ENCODE measurements around the gene TMEM175.

TMEM175 gene

DNA sequence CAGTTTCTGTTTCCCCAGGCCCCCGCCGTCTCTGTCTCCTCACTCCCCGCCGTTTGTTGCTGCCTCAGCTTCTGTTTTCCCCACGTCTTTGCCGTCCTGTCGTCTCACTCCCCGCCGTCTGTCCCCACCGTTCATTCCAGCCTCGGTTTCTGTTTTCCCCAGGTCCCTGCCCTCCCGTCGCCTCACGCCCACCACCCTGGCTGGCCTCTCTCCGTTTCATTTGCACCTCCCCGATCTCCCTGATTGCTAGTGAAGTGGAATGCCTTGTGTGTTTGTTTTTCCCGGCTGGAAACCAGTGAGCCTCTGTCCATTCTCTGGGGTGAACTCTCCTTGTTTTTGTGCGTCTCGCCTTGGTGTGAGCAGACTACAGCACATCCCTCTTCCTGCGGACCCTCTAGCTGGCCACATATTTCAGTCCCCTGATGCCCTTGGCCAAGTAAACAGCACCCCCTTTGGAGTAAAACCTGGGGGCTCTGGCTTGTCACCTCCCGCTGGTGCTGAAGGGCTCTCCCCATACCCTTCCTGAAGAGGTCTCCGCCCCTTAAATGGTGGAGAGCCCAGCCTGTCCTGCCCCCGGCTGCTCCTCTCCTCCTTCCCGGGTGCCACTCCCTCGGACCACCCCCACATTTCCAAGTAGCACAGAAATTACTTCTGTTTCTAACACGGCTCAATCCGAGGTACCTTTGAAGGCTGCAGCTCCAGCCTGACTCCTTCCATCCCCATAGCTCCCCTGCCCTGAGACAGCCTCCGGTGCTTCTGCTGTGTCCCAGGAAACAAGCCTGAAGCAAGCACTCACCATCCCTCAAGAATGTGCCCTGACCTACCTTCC, 13.2 kb downstream of the TMEM175 start:
- DNase-seq (ENCODE audit: low read depth, low spot score) = no peak
- no peak overlapping the region for H3K27ac ChIP-seq

DNA sequence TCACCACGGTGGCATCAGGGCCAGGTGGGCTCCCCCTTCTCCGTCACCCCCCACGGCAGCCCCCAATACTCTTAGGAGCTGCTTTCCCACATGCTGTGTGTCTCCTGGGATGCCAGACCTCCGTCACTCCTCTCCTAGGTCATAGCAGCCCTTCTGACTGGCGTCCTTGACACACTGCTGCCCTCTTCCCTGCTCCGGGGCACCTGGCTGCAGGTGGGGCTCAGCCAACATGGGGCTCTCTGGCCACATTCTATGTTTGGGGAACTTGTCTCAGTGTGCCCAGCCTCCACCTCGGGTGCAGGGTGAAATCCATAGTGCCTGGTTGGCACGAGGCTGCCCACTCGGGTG, 13.8 kb downstream of the TMEM175 start:
- no peak for DNase-seq (ENCODE audit: low read depth, low spot score)
- no peak overlapping the region for H3K27ac ChIP-seq

DNA sequence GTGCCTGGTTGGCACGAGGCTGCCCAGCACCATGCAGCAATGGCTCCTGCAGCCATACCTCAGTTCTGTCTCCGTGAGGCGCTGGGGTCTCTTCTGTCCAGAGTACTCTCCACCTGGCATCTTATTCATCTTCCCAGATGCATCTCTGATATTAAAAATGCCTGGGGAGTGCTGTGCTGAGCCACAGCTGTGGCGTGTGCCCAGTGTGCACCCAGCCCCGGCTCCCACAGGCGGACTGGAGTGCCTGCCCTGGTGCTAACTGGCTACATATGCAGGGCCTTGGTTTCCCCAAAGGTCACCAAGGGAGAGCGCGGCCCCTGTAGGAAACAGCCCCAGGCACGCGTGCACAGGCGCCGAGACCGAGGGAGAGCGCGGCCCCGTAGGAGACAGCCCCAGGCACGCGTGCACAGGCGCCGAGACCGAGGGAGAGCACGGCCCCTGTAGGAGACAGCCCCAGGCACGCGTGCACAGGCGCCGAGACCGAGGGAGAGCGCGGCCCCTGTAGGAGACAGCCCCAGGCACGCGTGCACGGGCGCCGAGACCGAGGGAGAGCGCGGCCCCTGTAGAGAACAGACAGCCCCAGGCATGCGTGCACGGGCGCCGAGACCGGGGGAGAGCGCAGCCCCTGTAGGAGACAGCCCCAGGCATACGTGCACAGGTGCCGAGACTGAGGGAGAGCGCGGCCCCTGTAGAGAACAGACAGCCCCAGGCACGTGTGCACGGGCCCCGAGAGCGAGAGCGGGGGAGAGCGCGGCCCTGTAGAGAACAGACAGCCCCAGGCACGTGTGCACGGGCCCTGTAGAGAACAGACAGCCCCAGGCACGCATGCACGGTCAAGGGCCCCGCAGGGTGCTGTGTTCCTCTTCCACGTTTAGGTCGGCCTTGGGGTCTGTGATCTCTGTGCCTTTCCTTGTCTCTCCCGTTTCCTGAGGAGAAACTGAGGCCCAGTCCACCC, 14.5 kb downstream of the TMEM175 start:
- no peak for DNase-seq (ENCODE audit: low read depth, low spot score)
- no peak overlapping the region for H3K27ac ChIP-seq

DNA sequence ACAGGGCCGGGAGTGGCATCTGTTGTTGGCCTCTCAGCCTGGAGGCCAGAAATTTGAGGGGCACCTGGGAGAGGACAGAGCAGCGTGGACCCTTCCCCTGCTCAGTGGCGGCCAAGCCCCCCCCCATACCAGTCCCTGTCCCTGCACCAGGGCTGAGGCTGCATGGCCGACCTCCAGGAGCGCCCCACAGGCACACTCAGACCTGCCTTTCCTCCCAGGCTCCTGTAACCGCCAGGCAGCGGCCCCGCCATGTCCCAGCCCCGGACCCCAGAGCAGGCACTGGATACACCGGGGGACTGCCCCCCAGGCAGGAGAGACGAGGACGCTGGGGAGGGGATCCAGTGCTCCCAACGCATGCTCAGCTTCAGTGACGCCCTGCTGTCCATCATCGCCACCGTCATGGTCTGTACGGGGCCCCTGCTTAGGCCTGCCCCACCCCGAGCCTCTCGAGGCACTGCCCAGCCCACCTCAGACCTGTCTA, 15.3 kb downstream of the TMEM175 start:
- no peak overlapping the region for H3K27ac ChIP-seq
- DNase-seq (ENCODE audit: low read depth, low spot score) = no peak

DNA sequence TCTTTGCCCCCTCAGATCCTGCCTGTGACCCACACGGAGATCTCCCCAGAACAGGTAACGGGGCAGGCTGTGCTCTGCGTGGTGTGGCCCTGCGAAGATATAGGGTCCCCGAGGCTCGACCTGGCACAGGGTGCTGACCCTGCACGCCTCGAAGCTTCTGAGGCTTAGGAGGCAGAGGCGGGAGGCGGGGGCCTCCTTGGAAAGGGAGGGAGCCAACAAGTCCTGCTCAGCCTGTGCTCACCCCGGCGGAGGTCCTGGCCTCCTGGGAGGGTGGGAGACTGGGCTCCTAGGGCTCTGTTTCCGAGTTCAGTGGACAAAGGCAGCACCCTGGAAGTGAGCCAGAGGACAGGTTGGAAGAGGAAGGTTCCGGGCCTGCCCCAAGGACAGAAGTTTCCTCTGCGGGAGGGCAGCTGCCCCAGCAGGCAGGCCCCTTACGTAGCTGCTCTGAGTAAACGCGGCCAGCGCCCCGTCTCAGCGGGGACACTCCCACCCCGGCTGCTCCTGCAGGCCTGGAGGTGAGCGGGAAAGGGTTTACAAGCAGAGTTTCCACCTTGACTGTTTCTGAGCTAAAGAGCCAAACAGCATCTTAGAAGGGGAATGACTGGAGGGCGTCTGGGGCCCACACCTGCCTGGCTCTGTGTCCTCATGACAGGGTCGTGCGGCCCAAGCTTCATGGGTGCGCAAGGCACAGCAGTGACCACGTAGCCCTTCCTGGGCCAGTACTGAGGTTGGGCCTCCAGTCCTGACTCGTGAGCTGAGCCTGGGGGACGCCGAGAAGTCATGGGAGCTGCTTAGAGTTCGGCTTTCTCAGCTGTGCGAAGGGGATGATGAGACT, 16.1 kb downstream of the TMEM175 start:
- no peak overlapping the region for H3K27ac ChIP-seq
- no peak for DNase-seq (ENCODE audit: low read depth, low spot score)

DNA sequence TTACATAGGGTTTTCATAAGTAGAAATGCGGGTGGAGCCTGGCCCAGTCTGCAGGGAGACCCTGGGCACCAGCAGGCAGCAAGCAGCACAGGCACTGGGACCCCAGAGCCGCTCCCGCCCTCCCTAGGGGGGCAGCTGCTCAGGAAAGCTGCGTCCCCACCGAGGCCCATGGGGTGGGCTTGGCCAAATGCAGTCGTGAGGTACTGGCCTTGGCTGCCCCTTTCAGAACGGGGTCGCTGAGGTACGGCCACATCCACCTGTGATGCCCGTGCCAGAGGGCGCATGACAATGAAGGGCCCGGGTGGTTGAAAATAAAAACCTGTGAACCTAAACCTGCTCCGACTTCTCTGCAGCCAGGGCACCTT, 16.7 kb downstream of the TMEM175 start:
- no peak overlapping the region for H3K27ac ChIP-seq
- DNase-seq (ENCODE audit: low read depth, low spot score) = no peak

DNA sequence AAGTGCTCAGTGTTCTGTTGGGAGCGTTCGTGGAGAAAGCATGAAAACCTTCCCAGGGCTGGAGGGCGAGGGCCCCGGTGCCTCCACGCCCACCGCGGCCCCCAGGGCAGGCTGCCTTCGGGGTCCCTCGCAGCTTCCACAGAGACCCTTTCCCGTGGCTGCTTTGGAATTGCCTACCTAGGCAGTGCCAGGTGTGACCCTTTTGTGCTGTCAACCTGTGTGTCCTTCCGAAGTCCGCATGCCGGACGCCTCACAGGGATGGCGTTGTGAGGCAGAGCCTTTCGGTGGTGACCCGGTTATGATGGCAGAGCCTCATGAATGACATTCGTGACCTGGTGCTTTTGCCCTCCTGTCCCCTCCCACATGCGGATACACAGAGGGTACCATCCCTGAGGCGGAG, 17.4 kb downstream of the TMEM175 start:
- no peak for DNase-seq (ENCODE audit: low read depth, low spot score)
- H3K27ac ChIP-seq = no peak overlapping the region

DNA sequence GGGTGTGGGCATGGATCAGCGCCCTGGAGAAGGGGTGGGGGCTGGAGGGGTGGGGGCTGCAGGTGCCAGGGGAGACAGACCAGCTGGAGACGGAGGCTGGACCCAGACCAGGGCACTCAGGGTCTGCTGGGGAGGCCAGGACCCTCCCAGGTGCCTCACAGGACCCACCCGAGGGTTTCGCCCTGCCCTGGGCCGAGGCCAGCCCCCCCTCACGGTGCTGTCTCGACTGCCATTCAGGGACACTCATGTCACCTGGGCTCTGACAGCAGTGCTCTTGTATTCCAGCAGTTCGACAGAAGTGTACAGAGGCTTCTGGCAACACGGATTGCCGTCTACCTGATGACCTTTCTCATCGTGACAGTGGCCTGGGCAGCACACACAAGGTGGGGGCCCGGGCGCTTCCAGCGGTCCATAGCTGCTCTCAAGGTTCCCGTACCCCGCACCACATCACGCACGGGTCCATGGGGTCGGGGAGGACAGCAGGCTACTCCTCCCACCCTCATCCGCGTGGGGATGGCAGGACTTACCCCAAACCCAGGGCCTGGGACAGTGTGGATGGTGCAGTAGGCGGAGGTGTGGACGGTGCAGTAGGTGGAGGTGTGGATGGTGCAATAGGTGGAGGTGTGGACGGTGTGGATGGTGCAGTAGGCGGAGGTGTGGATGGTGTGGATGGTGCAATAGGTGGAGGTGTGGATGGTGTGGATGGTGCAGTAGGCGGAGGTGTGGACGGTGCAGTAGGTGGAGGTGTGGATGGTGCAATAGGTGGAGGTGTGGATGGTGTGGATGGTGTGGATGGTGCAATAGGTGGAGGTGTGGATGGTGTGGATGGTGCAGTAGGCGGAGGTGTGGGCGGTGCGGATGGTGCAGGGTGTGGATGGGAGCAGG, 18.1 kb downstream of the TMEM175 start:
- H3K27ac ChIP-seq = no peak overlapping the region
- DNase-seq (ENCODE audit: low read depth, low spot score) = no peak

DNA sequence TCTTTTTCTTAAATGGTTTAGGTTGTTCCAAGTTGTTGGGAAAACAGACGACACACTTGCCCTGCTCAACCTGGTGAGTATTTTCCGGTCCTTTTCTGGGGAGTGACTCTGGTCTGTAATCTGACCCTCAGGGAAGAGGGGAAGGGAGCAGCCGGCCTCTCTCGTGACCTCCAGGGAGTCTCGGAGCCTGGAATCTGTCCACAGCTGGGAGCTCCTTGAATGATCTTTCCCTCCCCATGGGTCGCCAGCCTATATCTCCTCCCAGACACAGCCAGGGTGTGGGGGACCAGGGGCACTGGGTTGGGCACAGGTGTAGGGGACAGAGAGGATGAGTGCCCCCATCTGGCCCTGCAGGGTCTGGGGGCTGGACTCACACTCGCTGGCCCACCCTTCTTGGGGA, 18.9 kb downstream of the TMEM175 start:
- DNase-seq (ENCODE audit: low read depth, low spot score) = no peak
- no peak overlapping the region for H3K27ac ChIP-seq

DNA sequence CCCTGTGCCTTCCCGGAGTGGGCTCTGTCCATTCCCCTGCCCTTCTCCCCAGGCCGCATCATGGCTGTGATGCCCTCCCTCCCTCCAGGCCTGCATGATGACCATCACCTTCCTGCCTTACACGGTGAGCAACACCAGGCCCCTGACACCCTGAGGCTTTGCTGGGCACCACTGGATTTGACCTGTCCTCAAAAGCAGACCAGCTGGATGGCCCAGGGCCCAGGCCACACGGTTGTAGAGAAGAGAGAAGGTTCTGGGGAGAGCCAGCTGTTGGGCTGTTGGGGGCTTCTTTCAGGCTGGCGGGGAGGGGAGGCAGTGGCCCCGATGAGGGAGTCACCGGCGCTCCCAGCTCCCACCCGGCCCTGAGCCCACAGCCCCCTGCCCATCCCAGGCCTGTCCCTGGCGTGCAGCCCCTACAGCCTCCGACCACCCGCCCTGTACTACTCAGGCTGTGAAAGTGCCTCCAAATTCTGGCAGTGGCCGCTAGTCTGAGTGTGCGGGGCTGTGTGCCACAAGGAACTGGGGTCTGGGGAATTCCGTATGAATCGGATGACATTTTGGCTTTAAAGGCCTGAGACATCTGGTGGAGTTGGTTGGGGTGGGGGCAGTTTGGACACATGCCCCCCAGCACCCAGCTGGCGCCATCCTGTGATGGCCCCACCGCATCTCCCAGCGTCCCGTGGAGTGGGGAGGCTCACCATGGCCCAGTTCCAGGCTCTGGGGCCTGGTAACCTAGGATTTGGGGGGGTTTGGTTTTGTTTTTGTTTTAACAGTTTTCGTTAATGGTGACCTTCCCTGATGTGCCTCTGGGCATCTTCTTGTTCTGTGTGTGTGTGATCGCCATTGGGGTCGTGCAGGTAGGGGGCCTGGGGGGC, 19.6 kb downstream of the TMEM175 start:
- no peak for DNase-seq (ENCODE audit: low read depth, low spot score)
- H3K27ac ChIP-seq = no peak overlapping the region

DNA sequence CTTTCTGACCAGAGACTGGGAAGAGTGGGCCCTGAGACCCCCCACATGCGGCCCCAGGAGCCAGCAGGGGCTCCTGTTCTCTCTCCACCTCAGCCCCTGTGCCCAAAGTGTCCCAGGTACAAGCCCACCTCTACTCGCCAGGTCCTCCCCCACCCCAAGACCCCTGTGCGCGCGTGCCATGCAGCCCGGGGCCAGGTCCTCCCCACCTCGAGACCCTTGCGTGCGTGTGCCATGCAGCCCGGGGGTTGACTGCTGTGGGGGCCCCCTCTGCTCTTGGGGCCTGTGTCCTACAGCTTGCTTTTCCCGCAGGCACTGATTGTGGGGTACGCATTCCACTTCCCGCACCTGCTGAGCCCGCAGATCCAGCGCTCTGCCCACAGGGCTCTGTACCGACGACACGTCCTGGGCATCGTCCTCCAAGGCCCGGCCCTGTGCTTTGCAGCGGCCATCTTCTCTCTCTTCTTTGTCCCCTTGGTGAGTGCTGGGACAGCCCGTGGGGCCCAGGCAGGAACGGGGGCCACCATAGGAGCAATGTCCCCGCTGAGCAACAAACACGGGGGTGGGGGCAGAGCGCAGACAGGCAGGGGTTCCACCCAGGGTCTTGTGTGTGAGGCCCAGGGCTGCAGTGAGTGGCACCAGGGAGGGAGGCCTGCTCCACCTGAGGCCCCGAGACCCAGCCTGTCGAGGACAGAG, 20.8 kb downstream of the TMEM175 start:
- H3K27ac ChIP-seq = no peak overlapping the region
- no peak for DNase-seq (ENCODE audit: low read depth, low spot score)

DNA sequence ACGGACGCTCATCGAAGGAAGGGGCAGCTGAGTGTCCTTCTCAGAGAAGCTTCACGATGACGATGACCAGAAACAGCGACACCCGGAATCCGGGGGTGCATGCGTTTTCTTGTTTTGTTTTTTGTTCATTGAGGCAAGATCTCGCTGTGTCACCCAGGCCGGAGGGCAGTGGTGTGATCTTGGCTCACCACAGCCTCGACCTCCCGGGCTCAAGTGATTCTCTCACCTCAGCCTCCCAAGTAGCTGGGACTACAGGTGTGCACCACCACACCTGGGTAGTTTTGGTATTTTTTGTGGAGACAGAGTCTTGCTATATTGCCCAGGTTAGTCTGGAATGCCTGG, 21.3 kb downstream of the TMEM175 start:
- DNase-seq (ENCODE audit: low read depth, low spot score) = no peak
- H3K27ac ChIP-seq = no peak overlapping the region

DNA sequence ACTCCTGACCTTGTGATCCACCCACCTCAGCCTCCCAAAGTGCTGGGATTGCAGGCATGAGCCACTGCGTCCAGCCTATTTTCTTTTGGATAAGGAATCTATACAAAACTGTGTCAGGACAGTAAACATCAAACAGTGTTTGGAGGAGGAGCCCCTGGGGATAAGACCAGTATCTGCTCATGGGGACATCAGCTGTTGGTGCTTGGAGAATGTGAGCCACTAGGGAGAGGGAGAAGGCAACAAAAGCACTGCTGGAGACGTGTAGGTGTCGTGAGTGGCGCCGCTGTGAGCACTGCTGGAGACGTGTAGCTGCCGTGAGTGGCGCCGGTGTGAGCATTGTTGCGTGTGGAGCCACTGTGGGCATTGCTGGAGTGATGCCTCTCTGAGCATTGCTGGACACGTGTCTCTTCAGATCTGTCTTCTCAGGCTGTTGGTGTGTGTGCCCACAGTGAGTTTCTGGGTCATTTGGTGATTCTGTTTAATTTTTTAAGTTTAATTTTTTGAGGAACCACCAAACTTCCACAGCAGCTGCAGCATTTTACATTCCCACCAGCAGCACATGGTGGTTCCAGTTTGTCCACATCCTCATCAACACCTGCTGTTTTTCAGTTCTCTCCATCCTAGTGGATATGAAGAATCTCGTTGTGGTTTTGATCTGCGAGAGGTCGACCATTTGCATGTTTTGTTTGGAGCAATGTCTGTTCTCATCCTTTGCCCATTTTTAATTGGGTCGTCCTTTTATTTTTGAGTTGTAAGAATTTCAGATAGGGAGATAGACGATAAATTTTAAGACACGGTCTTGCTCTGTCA, 22.2 kb downstream of the TMEM175 start:
- H3K27ac ChIP-seq = no peak overlapping the region
- DNase-seq (ENCODE audit: low read depth, low spot score) = no peak

DNA sequence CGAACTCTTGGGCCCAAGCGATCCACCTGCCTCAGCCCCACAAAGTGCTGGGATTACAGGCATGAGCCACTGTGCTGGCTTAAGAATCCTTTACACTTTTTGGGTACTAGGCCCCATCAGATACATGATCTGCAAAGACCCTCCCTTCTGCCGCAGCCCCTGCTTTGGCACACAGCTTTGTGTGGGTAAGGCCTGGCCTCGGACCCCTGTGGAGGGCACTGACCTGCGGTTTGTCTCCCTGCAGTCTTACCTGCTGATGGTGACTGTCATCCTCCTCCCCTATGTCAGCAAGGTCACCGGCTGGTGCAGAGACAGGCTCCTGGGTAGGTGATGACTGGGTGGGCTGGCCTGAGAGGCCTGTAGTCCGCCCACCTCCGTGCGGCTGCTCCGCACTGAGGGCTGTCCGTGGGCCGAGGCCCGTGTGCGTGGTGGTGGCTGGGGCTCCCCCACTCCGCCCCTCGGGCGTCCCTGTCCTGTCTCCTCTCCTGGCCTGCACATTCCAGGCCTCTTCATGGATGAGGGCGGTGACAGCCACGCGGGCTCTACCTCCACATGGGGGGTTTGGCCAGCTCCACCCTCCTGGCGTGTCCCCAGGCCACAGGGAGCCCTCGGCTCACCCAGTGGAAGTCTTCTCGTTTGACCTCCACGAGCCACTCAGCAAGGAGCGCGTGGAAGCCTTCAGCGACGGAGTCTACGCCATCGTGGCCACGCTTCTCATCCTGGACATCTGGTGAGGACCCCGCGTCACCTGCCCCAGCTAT, 23.1 kb downstream of the TMEM175 start:
- H3K27ac ChIP-seq = no peak overlapping the region
- no peak for DNase-seq (ENCODE audit: low read depth, low spot score)

DNA sequence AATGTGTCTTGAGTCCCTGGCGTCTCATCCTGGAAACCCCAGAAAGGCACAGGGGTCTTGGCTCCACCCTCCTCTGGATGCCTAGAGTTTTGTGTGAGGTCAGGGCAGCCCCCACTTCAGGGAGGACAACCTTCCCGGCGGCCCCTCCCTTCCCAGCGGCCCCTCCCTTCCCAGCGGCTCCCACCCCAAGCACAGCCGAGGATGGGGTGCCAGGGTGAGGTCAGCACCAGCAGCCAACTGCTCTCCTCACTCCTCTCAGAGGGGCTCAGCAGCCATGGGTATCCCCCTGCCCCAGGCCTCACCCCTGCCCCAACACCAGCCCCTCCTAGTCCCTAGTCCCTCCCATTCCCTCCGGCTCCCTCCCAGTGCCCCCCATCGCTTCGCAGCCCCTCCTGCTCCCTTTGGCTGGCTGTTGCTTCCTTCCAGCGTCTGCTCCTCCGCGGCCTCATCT, 23.7 kb downstream of the TMEM175 start:
- H3K27ac ChIP-seq = no peak overlapping the region
- DNase-seq (ENCODE audit: low read depth, low spot score) = no peak

DNA sequence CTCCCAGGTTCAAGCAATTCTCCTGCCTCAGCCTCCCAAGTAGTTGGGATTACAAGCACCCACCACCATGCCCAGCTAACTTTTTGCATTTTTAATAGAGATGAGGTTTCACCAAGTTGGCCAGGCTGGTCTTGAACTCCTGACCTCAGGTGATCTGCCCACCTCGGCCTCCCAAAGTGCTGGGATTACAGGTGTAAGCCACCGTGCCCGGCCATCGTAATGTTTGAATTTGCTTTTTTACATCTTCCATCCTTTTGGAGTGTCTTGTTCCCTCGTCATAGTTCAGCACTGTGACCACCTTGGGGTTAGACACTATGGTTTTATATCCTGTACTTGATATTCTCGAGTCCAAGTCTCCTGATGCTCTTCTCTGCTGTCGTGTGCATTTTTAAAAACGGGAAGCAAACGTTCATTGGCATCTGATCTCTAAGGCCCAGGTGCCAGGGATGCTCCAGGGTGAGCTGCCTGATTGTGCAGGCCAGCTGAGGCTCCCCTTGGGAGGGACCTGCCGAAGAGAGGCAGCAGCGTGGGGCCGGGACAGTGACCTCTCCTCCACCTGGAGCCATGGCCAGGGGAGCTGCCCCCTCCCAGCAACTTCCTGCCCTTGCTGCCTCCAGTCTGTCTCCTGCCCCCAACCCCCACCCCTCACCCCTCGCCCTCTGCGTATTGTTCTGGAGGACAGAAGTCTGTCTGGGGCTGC, 24.4 kb downstream of the TMEM175 start:
- no peak for DNase-seq (ENCODE audit: low read depth, low spot score)
- no peak overlapping the region for H3K27ac ChIP-seq

Data from epithelial cell of prostate (primary cell).